ENCODE results near the gene CAMK2A.

DNA sequence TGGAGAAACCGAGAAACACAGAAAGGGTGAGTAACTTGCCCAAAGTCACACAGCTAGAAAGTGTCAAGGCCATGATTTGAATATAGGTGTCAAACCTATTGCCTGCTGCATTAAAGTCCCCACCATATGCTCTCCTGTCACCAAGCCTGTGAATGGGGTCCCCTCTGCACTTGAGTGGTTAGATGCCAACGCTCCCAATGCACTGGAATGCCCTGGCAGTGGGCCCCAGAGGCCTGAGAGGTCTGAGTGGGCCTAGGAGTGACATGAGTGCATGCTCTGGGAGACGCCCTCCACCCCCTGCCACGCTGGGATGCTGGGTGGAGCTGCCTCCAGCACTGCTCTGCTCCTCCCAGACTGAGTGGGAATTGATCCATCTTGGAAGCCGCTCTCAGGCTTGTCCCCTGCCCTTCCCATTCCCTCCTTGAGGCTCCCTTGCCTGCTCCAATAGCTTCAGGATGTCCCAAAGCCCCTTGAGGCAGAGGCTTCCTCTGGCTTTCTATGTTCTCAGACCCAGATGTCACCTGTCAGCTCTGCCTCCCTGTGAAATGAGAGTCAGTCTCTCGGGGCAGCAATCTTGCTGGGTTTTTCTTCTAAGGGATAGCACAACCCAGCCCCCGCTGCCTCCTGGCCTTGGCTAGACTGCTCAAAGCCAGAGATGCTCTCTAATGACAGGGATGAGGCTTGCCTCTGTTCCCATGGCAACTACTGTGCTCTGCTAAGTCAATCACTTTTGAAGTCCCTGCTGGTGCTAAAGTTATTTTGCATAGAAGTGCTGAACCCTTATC is 19.7 kb upstream of the CAMK2A start:
- TF ChIP-seq CTCF (IDR thresholded peaks at IDR 0.05) (no peak), POLR2A (IDR thresholded peaks at IDR 0.05) (no peak)

All from testis (tissue), 2 donors.